PC-9 (cell line): ENCODE measurements around the gene NEK7. TPM values are rescaled to one million over a fixed set of nuclear protein-coding genes. Genes with fewer than 3 reads are reported as not detected.

Experiments used
- BruUV-seq: library from RNA; stranded (reverse); fragments of 400-500 nt; replicated peaks from 2 replicates; lab custom pipeline; 2021; lab: Mats Ljungman, UMichigan
- CTCF ChIA-PET: fragments of 300-600 bp; sonication (Branson Sonifier 250); formaldehyde crosslinking; loops from one replicate; lab custom pipeline; 2022; ENCODE audit warnings: antibody characterized with exemption; lab: Charles Lee
- POLR2A ChIA-PET: fragments of 300-600 bp; sonication (Branson Sonifier 250); formaldehyde crosslinking; loops from one replicate; lab custom pipeline; 2022; ENCODE audit warnings: antibody characterized with exemption; ENCODE audit not compliant: unreplicated experiment; lab: Charles Lee
- DNase-seq, 2 experiments: peaks; one replicate each; pipeline versions ENCODE4 v3.0.0 to v3.0.0-alpha.2; 2015 to 2022; ENCODE audit warnings: mixed read lengths in 1 of 2
- H2AFZ ChIP-seq: fragments of 200-600 bp; sonication (generic); 2 replicates; pipeline ENCODE4 v1.8.1; 2017; ENCODE audit warnings: antibody characterized with exemption
- H3F3A ChIP-seq: fragments of 200-600 bp; sonication (generic); 2 replicates; pipeline ENCODE4 v1.8.1; 2017; ENCODE audit warnings: antibody characterized with exemption, mild to moderate bottlenecking, low read depth; ENCODE audit not compliant: insufficient read depth
- H3K27ac ChIP-seq: fragments of 200-600 bp; sonication (generic); 2 replicates; pipeline ENCODE4 v1.6.1; 2016; ENCODE audit warnings: mixed run types
- H3K27me3 ChIP-seq: fragments of 200-600 bp; sonication (generic); 2 replicates; pipeline ENCODE4 v1.6.1; 2016; ENCODE audit warnings: low read depth, mixed run types; ENCODE audit not compliant: insufficient read depth
- H3K36me3 ChIP-seq: fragments of 200-600 bp; sonication (generic); 2 replicates; pipeline ENCODE4 v1.6.1; 2016; ENCODE audit warnings: low read depth, mixed run types
- H3K4me1 ChIP-seq: fragments of 200-600 bp; sonication (generic); replicated peaks from 2 replicates; pipeline ENCODE4 v1.6.1; 2016; ENCODE audit warnings: mixed run types; ENCODE audit not compliant: insufficient read depth
- H3K4me2 ChIP-seq: fragments of 200-600 bp; sonication (generic); 2 replicates; pipeline ENCODE4 v1.6.1; 2017; ENCODE audit warnings: mixed run types
- H3K4me3 ChIP-seq: fragments of 200-600 bp; sonication (generic); 2 replicates; pipeline ENCODE4 v1.6.1; 2016; ENCODE audit warnings: mixed run types
- H3K79me2 ChIP-seq: fragments of 200-600 bp; sonication (generic); 2 replicates; pipeline ENCODE4 v1.6.1; 2017; ENCODE audit warnings: low read depth, mixed run types
- H3K9me2 ChIP-seq: fragments of 200-600 bp; sonication (generic); 2 replicates; pipeline ENCODE4 v1.8.1; 2017; ENCODE audit warnings: mild to moderate bottlenecking; ENCODE audit not compliant: insufficient read depth
- H3K9me3 ChIP-seq: fragments of 200-600 bp; sonication (generic); 2 replicates; pipeline ENCODE4 v1.8.1; 2016; ENCODE audit warnings: low read depth; ENCODE audit not compliant: insufficient read depth
- H4K20me1 ChIP-seq: fragments of 200-600 bp; sonication (generic); 2 replicates; pipeline ENCODE4 v1.8.1; 2017; ENCODE audit not compliant: insufficient read depth
- EZH2 ChIP-seq: fragments of 200-600 bp; sonication (generic); IDR thresholded peaks from 2 replicates; pipeline ENCODE4 v1.8.0; 2017; ENCODE audit warnings: antibody characterized with exemption, low read depth
- intact Hi-C: fragments of 100-400 bp; cut with micrococcal nuclease; formaldehyde crosslinking; loops from one replicate; pipeline ENCODE4 v1.10.0; 2022; ENCODE audit not compliant: unreplicated experiment
- total RNA-seq: library from RNA; stranded (reverse); gene quantifications from 2 replicates; pipeline ENCODE4 v1.2.3, GENCODE V29; 2021
- TF ChIP-seq, protein P1 (sequence below): fragments of 200-600 bp; sonication (generic); conservative IDR thresholded peaks from 2 replicates; pipeline ENCODE4 v1.6.1; 2017; ENCODE audit warnings: mixed run types, antibody characterized with exemption, mild to moderate bottlenecking, moderate library complexity

Gene NEK7
- total RNA-seq, 1 experiment from 2014 or later, result 67.4 TPM

DNA sequence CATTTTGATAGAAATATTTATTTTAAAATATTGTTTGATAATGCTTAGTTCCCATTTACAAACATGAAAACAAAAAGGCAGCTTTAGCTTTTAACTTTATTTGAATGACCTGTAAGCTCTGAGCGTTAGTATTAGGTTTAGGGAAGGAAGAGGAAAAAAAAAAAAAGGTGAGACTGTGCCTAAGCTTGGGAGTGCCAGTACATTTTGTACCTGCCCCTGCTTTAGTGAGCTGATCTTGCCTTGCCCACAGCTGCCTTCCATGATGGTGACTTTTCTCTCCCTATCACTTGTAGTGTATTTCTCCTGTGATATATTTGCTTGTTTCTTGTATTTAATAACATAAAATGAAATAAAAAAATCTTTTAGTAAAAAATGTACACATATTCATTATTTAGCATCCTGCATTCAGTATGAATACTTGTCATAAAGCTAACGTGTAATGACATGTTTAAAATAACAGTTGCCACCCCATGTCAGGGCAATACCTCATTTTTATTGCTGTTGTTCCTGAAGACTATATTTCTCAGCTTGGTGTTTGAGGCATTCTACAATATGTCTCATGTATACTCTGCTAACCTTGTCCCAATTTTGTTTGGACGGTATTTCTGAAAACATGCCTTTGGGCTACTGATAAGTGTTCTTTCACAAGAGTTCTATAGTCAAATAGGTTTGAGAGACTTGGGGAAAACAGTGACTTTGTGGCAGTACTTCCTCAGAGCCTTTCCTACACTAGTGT lies 76.3 kb downstream of the NEK7 start:
- Histone ChIP-seq H2AFZ (no peak overlapping the region), H3K9me2 (no peaks in the 10 kb centered on the region), H3K79me2 (peaks cover 24% of the 10 kb centered on the region), H3K4me1 (no peaks in the 10 kb centered on the region), H3F3A (peaks cover 4% of the 10 kb centered on the region; the same call in 1 of the 2 replicates), H3K36me3 (no peaks in the 10 kb centered on the region; the same call in 1 of the 2 replicates), H4K20me1 (no peaks in the 10 kb centered on the region), H3K9me3 (no peaks in the 10 kb centered on the region), H3K27ac (no peak overlapping the region), H3K4me3 (no peak overlapping the region), H3K27me3 (no peaks in the 10 kb centered on the region), H3K4me2 (no peak overlapping the region)
- DNase-seq, result no peak
- BruUV-seq, result no TSS peak
- POLR2A ChIA-PET, result no interaction called here
- intact Hi-C loops, result loop anchor here (5.0 kb wide), 1 partner anchor 76 kb away; the partner anchor contains the start of gene NEK7
- TF ChIP-seq EZH2, result no peak
- TF ChIP-seq, protein P1, sequence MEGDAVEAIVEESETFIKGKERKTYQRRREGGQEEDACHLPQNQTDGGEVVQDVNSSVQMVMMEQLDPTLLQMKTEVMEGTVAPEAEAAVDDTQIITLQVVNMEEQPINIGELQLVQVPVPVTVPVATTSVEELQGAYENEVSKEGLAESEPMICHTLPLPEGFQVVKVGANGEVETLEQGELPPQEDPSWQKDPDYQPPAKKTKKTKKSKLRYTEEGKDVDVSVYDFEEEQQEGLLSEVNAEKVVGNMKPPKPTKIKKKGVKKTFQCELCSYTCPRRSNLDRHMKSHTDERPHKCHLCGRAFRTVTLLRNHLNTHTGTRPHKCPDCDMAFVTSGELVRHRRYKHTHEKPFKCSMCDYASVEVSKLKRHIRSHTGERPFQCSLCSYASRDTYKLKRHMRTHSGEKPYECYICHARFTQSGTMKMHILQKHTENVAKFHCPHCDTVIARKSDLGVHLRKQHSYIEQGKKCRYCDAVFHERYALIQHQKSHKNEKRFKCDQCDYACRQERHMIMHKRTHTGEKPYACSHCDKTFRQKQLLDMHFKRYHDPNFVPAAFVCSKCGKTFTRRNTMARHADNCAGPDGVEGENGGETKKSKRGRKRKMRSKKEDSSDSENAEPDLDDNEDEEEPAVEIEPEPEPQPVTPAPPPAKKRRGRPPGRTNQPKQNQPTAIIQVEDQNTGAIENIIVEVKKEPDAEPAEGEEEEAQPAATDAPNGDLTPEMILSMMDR, result no peak
- CTCF ChIA-PET, result no interaction called here

DNA sequence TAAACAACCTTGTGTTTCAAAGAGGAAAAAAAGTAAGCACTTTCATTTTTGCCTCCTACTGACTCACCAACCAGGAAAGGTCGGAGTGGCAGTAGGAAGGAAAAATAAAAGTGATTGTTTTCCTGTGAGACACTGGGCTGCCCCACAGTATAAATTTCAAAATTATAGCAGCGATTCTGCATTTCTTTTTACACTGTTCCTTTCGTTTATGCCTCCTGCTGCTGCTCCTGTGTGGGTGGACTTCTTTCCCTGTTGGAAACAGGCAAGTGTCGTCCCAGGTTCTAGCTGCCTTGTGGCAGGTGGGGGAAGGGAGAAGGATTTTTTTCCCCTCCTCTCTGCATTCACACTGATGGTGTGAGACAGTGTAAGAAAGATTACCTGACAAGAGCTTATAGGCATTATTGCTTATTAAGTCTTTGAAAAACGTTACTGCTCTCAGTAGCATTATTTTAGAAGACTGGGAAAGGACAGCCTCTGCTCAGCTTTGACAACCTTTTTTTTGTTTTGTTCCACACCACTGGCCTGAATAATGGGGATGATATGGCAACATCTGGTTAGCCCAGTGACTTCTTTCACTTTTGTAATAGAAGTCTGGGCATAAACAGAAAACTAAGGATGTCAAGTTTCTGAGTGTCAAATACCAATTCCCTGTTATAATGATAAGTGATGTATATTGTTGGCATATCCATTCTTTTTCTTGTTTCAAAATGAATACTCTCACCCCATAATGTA lies 77.9 kb downstream of the NEK7 start:
- Histone ChIP-seq H3K4me2 (no peak overlapping the region), H3K9me2 (peaks cover 4% of the 10 kb centered on the region; the same call in 1 of the 2 replicates), H3K4me3 (no peak overlapping the region), H2AFZ (no peak overlapping the region), H3K9me3 (no peaks in the 10 kb centered on the region), H3K4me1 (no peaks in the 10 kb centered on the region), H3K79me2 (peaks cover 14% of the 10 kb centered on the region; the same call in 1 of the 2 replicates), H3K27ac (no peak overlapping the region), H3K36me3 (no peaks in the 10 kb centered on the region; the same call in 1 of the 2 replicates), H3F3A (peaks cover 4% of the 10 kb centered on the region), H3K27me3 (no peaks in the 10 kb centered on the region), H4K20me1 (no peaks in the 10 kb centered on the region)
- DNase-seq, result no peak
- BruUV-seq, result TSS peak; percentile 8
- CTCF ChIA-PET, result no interaction called here
- no peak for TF ChIP-seq EZH2
- TF ChIP-seq, protein P1, result no peak
- intact Hi-C loops, result loop anchor here (5.0 kb wide), 1 partner anchor 77 kb away; the partner anchor contains the start of gene NEK7
- POLR2A ChIA-PET, result no interaction called here

DNA sequence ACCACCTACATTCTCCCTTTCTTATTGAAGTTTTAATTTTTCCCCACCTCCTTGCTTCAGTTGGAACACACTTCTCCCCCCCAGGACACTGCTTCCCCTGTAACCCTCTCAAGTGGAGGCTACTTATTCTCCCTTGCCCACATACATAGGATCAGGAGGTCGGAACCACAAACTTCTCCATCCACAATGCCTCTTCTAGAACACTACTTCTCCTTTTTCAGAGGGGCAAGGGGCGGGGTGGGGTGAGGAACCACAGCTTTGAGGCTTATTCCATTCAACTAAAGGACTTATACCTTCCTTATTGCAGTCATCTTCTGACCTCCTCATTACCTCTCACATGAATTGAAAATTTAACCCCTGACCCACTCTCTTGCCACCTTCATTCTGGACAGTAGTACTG lies 81.3 kb downstream of the NEK7 start:
- no peak overlapping the region for H2AFZ ChIP-seq
- intact Hi-C loops, result no loop called here

More for the DNA sequence above, 81.3 kb downstream of the NEK7 start:
- no peaks in the 10 kb centered on the region; the same call in 1 of the 2 replicates for H3K36me3 ChIP-seq
- no peaks in the 10 kb centered on the region; the same call in none of the 2 replicates for H3K79me2 ChIP-seq
- H3K9me2 ChIP-seq, result peaks cover 5% of the 10 kb centered on the region
- H3F3A ChIP-seq, result no peaks in the 10 kb centered on the region; the same call in 1 of the 2 replicates
- ChIA-PET POLR2A (no interaction called here), CTCF (no interaction called here)
- BruUV-seq, result no TSS peak
- no peaks in the 10 kb centered on the region for H3K27me3 ChIP-seq
- TF ChIP-seq, protein P1, result no peak
- TF ChIP-seq EZH2, result no peak
- no peak overlapping the region for H3K4me2 ChIP-seq
- H4K20me1 ChIP-seq, result no peaks in the 10 kb centered on the region
- no peaks in the 10 kb centered on the region for H3K4me1 ChIP-seq
- DNase-seq, result no peak
- H3K9me3 ChIP-seq, result no peaks in the 10 kb centered on the region
- no peak overlapping the region for H3K27ac ChIP-seq
- H3K4me3 ChIP-seq, result no peak overlapping the region
